Measurements from ENCODE around the gene GPATCH2.
"Not testable (repeated sequence)": the region's sequence is repeated elsewhere in the genome, so short reads cannot be mapped to it uniquely, and the experiment has no call there.

Gene GPATCH2

GRCh38 chr1:217443845-217444244, 187.0 kb downstream of the GPATCH2 start:
- no peak for DNase-seq (ENCODE audit: low read depth)

- DNase-seq (ENCODE audit: low read depth) = no peak
These were observed 193.5 kb downstream of the GPATCH2 start for GRCh38 chr1:217437376-217437775.

GRCh38 chr1:217435204-217435603, 195.7 kb downstream of the GPATCH2 start:
- DNase-seq (ENCODE audit: low read depth) = no peak

- no peak for DNase-seq (ENCODE audit: low read depth)
These were observed 197.2 kb downstream of the GPATCH2 start for GRCh38 chr1:217433664-217434063.

DNA sequence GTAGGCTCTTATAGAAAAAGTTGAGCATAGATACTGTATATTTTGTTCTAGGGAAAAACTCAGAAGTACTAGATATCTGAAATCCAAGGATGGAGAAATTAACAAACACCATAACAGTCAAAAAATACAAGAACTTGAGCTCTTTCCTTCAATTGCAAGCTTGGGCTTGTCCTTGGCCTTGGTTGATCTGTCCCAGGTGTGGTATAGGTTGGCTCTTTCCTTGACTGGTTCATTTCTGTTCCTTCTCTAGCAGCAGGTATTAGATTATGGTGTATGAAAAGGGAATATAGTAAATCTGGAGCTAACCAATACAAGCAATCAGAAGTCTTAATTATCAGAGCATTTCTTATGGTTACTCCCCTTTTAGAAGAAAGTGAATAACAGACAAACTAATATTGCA, 198.6 kb downstream of the GPATCH2 start:
- DNase-seq (ENCODE audit: low read depth) = no peak

GRCh38 chr1:217431395-217431794, 199.5 kb downstream of the GPATCH2 start:
- no peak for DNase-seq (ENCODE audit: low read depth)

DNA sequence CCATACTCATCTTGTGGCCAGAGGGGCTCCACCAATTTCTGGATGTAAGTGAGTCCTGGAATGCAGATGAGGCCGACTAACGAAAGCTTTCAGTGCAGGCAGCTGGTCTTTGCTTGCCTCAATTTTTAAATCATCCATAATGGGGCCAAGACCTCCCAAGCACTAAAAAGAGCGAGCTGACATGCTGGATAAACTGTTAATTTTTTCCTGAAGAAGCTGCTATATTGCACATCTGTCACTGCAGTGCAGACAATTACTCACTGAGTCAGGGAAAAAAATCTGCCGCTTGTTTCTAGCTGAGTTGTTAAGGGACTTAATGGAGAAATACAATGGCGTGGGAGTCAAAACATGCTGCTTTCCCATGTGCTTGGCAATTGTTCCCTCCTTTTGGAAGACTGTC, 205.5 kb downstream of the GPATCH2 start:
- DNase-seq (ENCODE audit: low read depth) = peak; percentile 21

DNA sequence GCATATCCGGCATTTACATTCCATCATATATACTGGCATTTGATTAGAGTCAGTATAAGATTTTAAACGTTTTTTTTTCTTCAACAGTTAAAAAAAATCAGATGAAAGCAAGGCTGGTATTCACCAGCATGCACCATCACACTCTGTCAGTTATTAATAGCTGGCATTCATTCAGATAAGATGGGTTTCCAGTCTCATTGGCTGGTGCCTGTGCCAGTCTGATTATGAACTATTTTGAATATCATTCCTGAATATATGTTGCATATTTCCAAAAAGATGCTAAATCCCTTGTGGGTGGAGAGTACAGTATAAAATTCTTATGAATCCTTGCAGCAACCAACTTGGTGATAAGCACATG, 211.7 kb downstream of the GPATCH2 start:
- DNase-seq (ENCODE audit: low read depth) = no peak

GRCh38 chr1:217418269-217419193, 212.4 kb downstream of the GPATCH2 start:
- no peak for DNase-seq (ENCODE audit: low read depth)

GRCh38 chr1:217417363-217417762, 213.5 kb downstream of the GPATCH2 start:
- no peak for DNase-seq (ENCODE audit: low read depth)

GRCh38 chr1:217407534-217408001, 223.3 kb downstream of the GPATCH2 start:
- DNase-seq (ENCODE audit: low read depth) = no peak

GRCh38 chr1:217403026-217403720, 227.7 kb downstream of the GPATCH2 start:
- DNase-seq (ENCODE audit: low read depth) = no peak

DNA sequence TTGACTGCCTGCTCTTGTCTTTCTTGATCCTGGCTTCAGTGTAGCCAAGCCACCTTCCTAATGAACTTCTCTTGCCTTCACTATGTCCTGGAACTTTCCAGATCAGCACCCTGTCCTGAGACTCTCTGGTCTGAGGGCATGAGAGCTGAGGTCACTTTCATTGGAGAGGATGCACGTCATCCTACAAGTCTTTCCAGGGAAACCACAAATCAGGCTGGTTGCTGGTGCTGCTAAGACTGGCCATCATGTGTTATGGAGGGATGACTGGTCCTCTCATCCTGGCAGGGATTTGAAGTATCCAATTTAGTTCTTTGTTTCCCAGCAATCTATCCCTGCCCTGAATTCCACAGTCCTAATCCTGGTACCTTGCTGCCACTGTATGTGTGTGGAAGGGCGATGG, 228.6 kb downstream of the GPATCH2 start:
- DNase-seq (ENCODE audit: low read depth) = no peak

DNA sequence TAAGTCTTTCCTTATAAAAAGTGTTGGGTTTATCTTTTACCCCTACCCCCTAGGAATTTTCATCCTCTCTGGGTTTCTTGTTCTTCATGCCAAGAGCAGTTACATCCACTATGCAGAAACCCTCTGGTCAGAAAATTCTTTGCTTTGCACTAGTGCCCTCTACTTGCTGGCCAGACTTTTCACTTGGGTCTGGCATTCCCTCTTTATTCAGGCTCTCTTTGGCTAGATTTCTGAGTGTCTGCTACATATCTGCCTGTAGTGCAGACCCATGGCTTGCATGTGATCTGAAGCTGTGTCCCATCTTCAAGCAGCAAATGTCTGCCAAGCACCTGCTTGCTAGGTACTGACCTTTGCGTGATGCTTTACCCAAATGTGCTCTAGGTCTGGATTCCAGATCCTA, 237.0 kb downstream of the GPATCH2 start:
- no peak for DNase-seq (ENCODE audit: low read depth)

DNA sequence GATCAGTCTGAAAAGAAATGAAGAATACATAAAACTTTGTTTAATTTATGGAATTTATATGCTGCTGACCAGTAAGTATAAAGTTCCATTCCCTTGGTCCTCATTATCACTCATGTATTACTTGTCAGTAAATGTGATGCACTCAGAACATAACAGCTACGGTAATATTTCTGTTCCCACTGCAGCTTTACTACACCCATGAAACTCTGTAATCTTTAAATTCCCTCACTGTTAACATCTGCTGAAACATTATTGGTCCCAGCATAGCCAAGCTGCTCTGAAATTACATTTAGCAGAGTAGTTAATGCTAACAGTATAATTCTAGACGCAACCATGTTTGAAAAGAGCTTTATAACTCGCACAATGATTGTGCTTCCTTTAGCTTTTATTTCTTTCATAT, 238.4 kb downstream of the GPATCH2 start:
- DNase-seq (ENCODE audit: low read depth) = no peak

GRCh38 chr1:217389895-217390294, 241.0 kb downstream of the GPATCH2 start:
- DNase-seq (ENCODE audit: low read depth) = no peak

DNA sequence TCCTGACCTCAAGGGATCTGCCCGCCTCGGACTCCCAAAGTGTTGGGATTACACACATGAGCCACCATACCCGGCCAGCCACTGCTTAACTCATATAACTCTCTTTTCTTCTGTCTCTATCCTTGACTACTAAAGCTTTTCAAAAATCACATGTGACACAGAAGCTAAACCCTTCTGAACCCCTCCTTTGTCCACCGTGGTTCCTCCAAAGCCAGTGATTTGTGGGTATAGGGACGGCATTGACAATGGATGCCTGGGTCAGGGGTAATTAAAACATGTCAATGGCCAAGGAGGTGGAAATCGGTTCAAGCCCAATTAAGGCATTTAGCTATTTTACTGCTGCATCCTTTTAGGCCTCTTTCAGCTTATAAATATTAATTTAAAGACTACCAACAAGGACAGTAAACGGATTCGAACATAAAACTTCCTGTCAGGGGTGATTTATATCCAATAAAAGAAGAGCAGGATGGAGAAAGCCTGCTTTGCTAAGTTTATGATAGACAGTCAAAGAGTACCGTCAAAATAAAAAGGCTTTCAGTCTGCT, 242.3 kb downstream of the GPATCH2 start:
- DNase-seq (ENCODE audit: low read depth) = no peak

GRCh38 chr1:217381773-217382172, 249.1 kb downstream of the GPATCH2 start:
- DNase-seq (ENCODE audit: low read depth) = not testable (repeated sequence)

DNA sequence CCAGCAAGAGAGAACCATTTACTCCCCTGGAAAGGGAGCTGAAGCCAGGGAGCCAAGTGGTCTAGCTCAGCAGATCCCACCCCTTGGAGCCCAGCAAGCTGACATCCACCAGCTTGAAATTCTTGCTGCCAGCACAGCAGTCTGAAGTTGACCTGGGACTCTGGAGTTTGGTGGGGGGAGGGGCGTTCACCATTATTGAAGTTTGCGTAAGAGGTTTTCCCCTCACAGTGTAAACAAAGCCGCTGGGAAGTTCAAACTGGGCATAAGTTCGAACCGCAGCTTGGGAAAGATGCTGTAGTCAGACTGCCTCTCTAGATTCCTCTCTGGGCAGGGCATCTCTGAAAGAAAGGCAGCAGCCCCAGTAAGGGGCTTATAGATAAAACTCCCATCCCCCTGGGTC, 251.1 kb downstream of the GPATCH2 start:
- not testable (repeated sequence) for DNase-seq (ENCODE audit: low read depth)

GRCh38 chr1:217379336-217379735, 251.6 kb downstream of the GPATCH2 start:
- no peak for DNase-seq (ENCODE audit: low read depth)

All from GM04504 (cell line).